Bronchial epithelial cell (primary cell): Measurements from ENCODE around the gene MAP1LC3B. TPM values are rescaled to one million over a fixed set of nuclear protein-coding genes. Genes with fewer than 3 reads are reported as not detected.

ENCODE experiments used
- DNase-seq: peaks from one replicate; pipeline ENCODE4 v3.0.0-alpha.2; 2010; ENCODE audit warnings: low read depth
- FAIRE-seq: peaks from 2 replicates; lab custom pipeline; 2011; peaks lifted over from hg19 to GRCh38; lab: Jason Lieb, UNC
- H3K27me3 ChIP-seq: 2 replicates; pipeline ENCODE4 v1.5.1; 2011; ENCODE audit warnings: low read length; ENCODE audit not compliant: control insufficient read depth, insufficient read depth
- H3K36me3 ChIP-seq: 2 replicates; pipeline ENCODE4 v1.5.1; 2011; ENCODE audit warnings: low read length; ENCODE audit not compliant: control insufficient read depth, insufficient read depth
- H3K4me3 ChIP-seq: 2 replicates; pipeline ENCODE4 v1.5.1; 2011; ENCODE audit warnings: mild to moderate bottlenecking, low read depth, low read length, control low read depth
- CTCF ChIP-seq: IDR thresholded peaks from 2 replicates; pipeline ENCODE4 v1.5.1; 2011; ENCODE audit warnings: mild to moderate bottlenecking, moderate library complexity, low read length, control low read depth, inconsistent platforms; ENCODE audit not compliant: insufficient read depth, severe bottlenecking
- total RNA-seq: library from RNA; depleted of rRNA; stranded (reverse); fragments of >200 nt; gene quantifications from 2 replicates; pipeline ENCODE4 v1.2.1, GENCODE V29; 2014

Gene MAP1LC3B
- total RNA-seq, 1 donor from 2014 or later = 75.8 TPM

- H3K36me3 ChIP-seq = peaks cover 12% of the 10 kb centered on the region
- no peak for TF ChIP-seq CTCF
- no peak overlapping the region for H3K4me3 ChIP-seq
- DNase-seq = no peak
- H3K27me3 ChIP-seq = no peaks in the 10 kb centered on the region
- FAIRE-seq = no peak
Measured at GRCh38 chr16:87417528-87417910, 25.4 kb downstream of the MAP1LC3B start.

- no peak for FAIRE-seq
- Histone ChIP-seq H3K4me3 (no peak overlapping the region), H3K36me3 (peaks cover 12% of the 10 kb centered on the region), H3K27me3 (no peaks in the 10 kb centered on the region)
- TF ChIP-seq CTCF = no peak
- DNase-seq = no peak
Measured at GRCh38 chr16:87418216-87418615, 26.1 kb downstream of the MAP1LC3B start.

GRCh38 chr16:87418644-87419043 is 26.5 kb downstream of the MAP1LC3B start:
- FAIRE-seq (no peak), DNase-seq (no peak)
- peaks cover 12% of the 10 kb centered on the region for H3K36me3 ChIP-seq

GRCh38 chr16:87420026-87421002 is 28.2 kb downstream of the MAP1LC3B start:
- Histone ChIP-seq H3K36me3 (peaks cover 12% of the 10 kb centered on the region), H3K27me3 (no peaks in the 10 kb centered on the region), H3K4me3 (no peak overlapping the region)
- peak; percentile 44 for TF ChIP-seq CTCF
- FAIRE-seq (peak; percentile 93), DNase-seq (no peak)

More at GRCh38 chr16:87418644-87419043, 26.5 kb downstream of the MAP1LC3B start:
- TF ChIP-seq CTCF = no peak
- Histone ChIP-seq H3K27me3 (no peaks in the 10 kb centered on the region), H3K4me3 (no peak overlapping the region)

- H3K27me3 ChIP-seq = no peaks in the 10 kb centered on the region
- FAIRE-seq = no peak
- no peak for DNase-seq
- H3K4me3 ChIP-seq = no peak overlapping the region
- no peak for TF ChIP-seq CTCF
- peaks cover 10% of the 10 kb centered on the region for H3K36me3 ChIP-seq
Measured at GRCh38 chr16:87421003-87421912, 29.1 kb downstream of the MAP1LC3B start.
